Breast epithelium (tissue), 4 donors: ENCODE results near the gene DYNC1I1. TPM values are rescaled to one million over a fixed set of nuclear protein-coding genes. Genes with fewer than 3 reads are reported as not detected.
A peak's percentile ranks its signal among the peaks of the same experiment; 100 is the strongest.

ENCODE experiments used
- DNase-seq, 2 donors: peaks; one replicate each; pipeline ENCODE4 v3.0.0-alpha.2; 2019; ENCODE audit warnings: low spot score in 2 of 2
- H3K27ac ChIP-seq, 2 donors: fragments of 200-600 bp; sonication (generic) in 1 of 2; one replicate each; pipeline ENCODE4 v1.5.1; 2016 to 2019; ENCODE audit warnings: mild to moderate bottlenecking in 1 of 2
- H3K27me3 ChIP-seq, 2 donors: fragments of 200-600 bp; sonication (generic) in 1 of 2; one replicate each; pipeline versions ENCODE4 v1.5.1 to v1.6.0; 2017 to 2019; ENCODE audit warnings: control low read depth in 1 of 2, mild to moderate bottlenecking in 1 of 2
- H3K36me3 ChIP-seq: fragments of 200-600 bp; one replicate; pipeline ENCODE4 v1.5.1; 2019
- H3K4me1 ChIP-seq, 2 donors: fragments of 200-600 bp; sonication (generic); one replicate each; pipeline ENCODE4 v1.5.1; 2016 to 2019; ENCODE audit warnings: control low read depth in 1 of 2
- H3K4me3 ChIP-seq, 3 donors: fragments of 200-600 bp; sonication (generic); 1 replicate in 2 of 3; 2 replicates in 1 of 3; pipeline ENCODE4 v1.5.1; 2016 to 2019; ENCODE audit warnings: mild to moderate bottlenecking in 3 of 3, moderate library complexity in 2 of 3
- H3K9me3 ChIP-seq, 2 donors: fragments of 200-600 bp; sonication (generic) in 1 of 2; one replicate each; pipeline ENCODE4 v1.5.1; 2016 to 2019; ENCODE audit warnings: control low read depth in 1 of 2
- CTCF ChIP-seq, 3 donors: fragments of 450-650 bp; IDR thresholded peaks; one replicate each; pipeline ENCODE4 v1.5.1; 2016 to 2017; ENCODE audit warnings: antibody characterized with exemption in 3 of 3, mild to moderate bottlenecking in 3 of 3, moderate library complexity in 3 of 3
- POLR2A ChIP-seq: fragments of 450-650 bp; IDR thresholded peaks from one replicate; pipeline ENCODE4 v1.6.1; 2016; ENCODE audit warnings: antibody characterized with exemption, mild to moderate bottlenecking, moderate library complexity
- POLR2AphosphoS5 ChIP-seq, 3 donors: sonication (generic); formaldehyde crosslinking; IDR thresholded peaks; one replicate each; pipeline ENCODE4 v1.6.1; 2017; ENCODE audit warnings: antibody characterized with exemption in 3 of 3
- intact Hi-C: fragments of 100-400 bp; cut with DNase I; formaldehyde crosslinking; loops from one replicate; pipeline ENCODE4 v1.15.1; 2023; ENCODE audit warnings: low total_unique reads
- total RNA-seq, 3 donors: library from RNA; depleted of rRNA; stranded (reverse); fragments of >200 nt; gene quantifications; one replicate each; pipeline ENCODE4 v1.1.0, GENCODE V29; 2016

Gene DYNC1I1
- total RNA-seq, 3 donors from 2014 or later, result 5.7 to 7.7 (median 6.6) TPM

GRCh38 chr7:95865716-95866371 lies 93.5 kb downstream of the DYNC1I1 start:
- TF ChIP-seq POLR2A (no peak), CTCF (IDR thresholded peaks at IDR 0.05) (no peak), POLR2AphosphoS5 (IDR thresholded peaks at IDR 0.05) (no peak)
- Histone ChIP-seq H3K27ac (no peak overlapping the region), H3K4me1 (no peaks in the 10 kb centered on the region), H3K9me3 (no peaks in the 10 kb centered on the region), H3K27me3 (no peaks in the 10 kb centered on the region), H3K36me3 (no peaks in the 10 kb centered on the region), H3K4me3 (no peak overlapping the region)
- intact Hi-C loops, result no loop called here
- DNase-seq, result no peak

- Histone ChIP-seq H3K9me3 (no peaks in the 10 kb centered on the region), H3K27me3 (no peaks in the 10 kb centered on the region), H3K36me3 (no peaks in the 10 kb centered on the region), H3K27ac (no peak overlapping the region), H3K4me1 (no peaks in the 10 kb centered on the region), H3K4me3 (no peak overlapping the region)
- DNase-seq, result no peak
- TF ChIP-seq POLR2A (no peak), POLR2AphosphoS5 (IDR thresholded peaks at IDR 0.05) (no peak), CTCF (IDR thresholded peaks at IDR 0.05) (no peak)
- intact Hi-C loops, result no loop called here
These were observed 95.0 kb downstream of the DYNC1I1 start for GRCh38 chr7:95867309-95867708.

- H3K27me3 ChIP-seq, result no peaks in the 10 kb centered on the region
- TF ChIP-seq POLR2AphosphoS5 (IDR thresholded peaks at IDR 0.05) (no peak), CTCF (IDR thresholded peaks at IDR 0.05) (peak; percentile 39 to 58 (median 56))
- H3K4me3 ChIP-seq, result no peak overlapping the region
- DNase-seq, result no peak
- no peak overlapping the region for H3K27ac ChIP-seq
- no peaks in the 10 kb centered on the region for H3K4me1 ChIP-seq
- intact Hi-C loops, result no loop called here
- no peaks in the 10 kb centered on the region for H3K36me3 ChIP-seq
- H3K9me3 ChIP-seq, result no peaks in the 10 kb centered on the region
These were observed 98.9 kb downstream of the DYNC1I1 start for GRCh38 chr7:95871075-95871848.

GRCh38 chr7:95871896-95872295 lies 99.5 kb downstream of the DYNC1I1 start:
- intact Hi-C loops, result no loop called here
- DNase-seq, result no peak
- no peak overlapping the region for H3K27ac ChIP-seq

More at GRCh38 chr7:95871896-95872295, 99.5 kb downstream of the DYNC1I1 start:
- no peak overlapping the region for H3K4me3 ChIP-seq
- no peaks in the 10 kb centered on the region for H3K27me3 ChIP-seq
- H3K4me1 ChIP-seq, result no peaks in the 10 kb centered on the region
- H3K9me3 ChIP-seq, result no peaks in the 10 kb centered on the region
- H3K36me3 ChIP-seq, result no peaks in the 10 kb centered on the region
- TF ChIP-seq POLR2AphosphoS5 (IDR thresholded peaks at IDR 0.05), result no peak
- no peak for TF ChIP-seq CTCF (IDR thresholded peaks at IDR 0.05)
- TF ChIP-seq POLR2A, result no peak
